Epithelial cell of proximal tubule (primary cell): ENCODE measurements around the gene TMEM220. TPM values are rescaled to one million over a fixed set of nuclear protein-coding genes. Genes with fewer than 3 reads are reported as not detected.
A peak's percentile ranks its signal among the peaks of the same experiment; 100 is the strongest.

Experiments
- DNase-seq: peaks from one replicate; pipeline ENCODE4 v3.0.0-alpha.2; 2011; ENCODE audit warnings: low read depth
- H3K4me3 ChIP-seq: 2 replicates; pipeline ENCODE4 v1.5.1; 2011; ENCODE audit warnings: low read depth, mild to moderate bottlenecking, low read length
- total RNA-seq: library from RNA; depleted of rRNA; stranded (reverse); fragments of >200 nt; gene quantifications from 2 replicates; pipeline ENCODE4 v1.2.3, GENCODE V29; 2015
- TF ChIP-seq, protein P1 (sequence below): conservative IDR thresholded peaks from 2 replicates; pipeline ENCODE4 v1.5.1; 2012; ENCODE audit warnings: low read depth, mild to moderate bottlenecking, low read length

The TMEM220 gene
- total RNA-seq, result 1.9 TPM in 1 of 2 replicates, not detected in the other

DNA sequence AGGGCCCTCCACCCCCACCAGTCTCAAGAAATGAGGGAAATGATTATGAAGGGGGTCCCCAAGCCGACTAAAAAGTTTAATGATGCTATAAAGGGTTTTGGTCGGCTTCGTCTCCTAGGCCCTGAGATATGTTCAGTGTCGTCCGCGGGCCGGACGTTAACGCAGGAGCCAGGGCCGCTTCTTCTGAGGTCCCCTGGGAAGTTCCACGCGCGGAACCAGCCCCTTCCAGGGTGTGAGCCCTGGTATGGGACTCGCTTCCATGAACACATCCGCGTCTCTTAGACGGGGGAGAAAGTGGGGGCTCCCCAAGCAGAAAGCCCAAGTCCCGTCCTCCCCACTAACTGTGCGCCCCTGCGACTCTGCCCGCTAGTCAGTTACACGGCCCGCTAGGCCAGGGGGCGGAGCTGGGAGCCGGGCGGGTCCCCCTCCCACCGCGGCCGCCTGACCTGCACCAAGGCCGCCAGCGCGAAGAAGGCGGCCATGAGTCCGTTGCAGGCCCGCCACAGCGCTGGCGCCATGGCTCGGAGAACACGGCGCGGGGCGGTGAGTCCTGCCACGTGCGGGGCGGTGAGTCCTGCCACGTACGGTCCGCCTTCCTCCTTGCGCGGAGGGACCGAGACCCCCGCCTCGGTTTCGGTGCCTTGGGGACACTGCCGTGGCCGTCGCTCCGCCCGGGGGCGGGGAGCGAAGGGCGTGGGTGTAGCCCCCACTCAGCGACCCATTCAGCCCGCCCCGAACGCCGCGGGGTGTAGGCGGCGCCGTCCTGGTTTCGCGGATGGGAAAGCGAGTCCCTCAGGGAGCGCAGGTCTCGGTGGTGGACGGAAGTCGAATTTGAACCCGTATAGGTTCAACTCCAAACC is at the start of gene TMEM220:
TSS of gene TMEM220 (minus strand) at position 690 of the 860 bp plus-strand sequence. CDS start at position 518, 172 bp downstream.
- TF ChIP-seq, protein P1, sequence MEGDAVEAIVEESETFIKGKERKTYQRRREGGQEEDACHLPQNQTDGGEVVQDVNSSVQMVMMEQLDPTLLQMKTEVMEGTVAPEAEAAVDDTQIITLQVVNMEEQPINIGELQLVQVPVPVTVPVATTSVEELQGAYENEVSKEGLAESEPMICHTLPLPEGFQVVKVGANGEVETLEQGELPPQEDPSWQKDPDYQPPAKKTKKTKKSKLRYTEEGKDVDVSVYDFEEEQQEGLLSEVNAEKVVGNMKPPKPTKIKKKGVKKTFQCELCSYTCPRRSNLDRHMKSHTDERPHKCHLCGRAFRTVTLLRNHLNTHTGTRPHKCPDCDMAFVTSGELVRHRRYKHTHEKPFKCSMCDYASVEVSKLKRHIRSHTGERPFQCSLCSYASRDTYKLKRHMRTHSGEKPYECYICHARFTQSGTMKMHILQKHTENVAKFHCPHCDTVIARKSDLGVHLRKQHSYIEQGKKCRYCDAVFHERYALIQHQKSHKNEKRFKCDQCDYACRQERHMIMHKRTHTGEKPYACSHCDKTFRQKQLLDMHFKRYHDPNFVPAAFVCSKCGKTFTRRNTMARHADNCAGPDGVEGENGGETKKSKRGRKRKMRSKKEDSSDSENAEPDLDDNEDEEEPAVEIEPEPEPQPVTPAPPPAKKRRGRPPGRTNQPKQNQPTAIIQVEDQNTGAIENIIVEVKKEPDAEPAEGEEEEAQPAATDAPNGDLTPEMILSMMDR, result no peak
- peak within 1 kb of the TSS; percentile 65 for H3K4me3 ChIP-seq
- peak; percentile 19 for DNase-seq

GRCh38 chr17:10779609-10780008 is 49.8 kb upstream of the TMEM220 start:
- TF ChIP-seq, protein P1, result no peak
- no peak overlapping the region for H3K4me3 ChIP-seq
- DNase-seq, result no peak

DNA sequence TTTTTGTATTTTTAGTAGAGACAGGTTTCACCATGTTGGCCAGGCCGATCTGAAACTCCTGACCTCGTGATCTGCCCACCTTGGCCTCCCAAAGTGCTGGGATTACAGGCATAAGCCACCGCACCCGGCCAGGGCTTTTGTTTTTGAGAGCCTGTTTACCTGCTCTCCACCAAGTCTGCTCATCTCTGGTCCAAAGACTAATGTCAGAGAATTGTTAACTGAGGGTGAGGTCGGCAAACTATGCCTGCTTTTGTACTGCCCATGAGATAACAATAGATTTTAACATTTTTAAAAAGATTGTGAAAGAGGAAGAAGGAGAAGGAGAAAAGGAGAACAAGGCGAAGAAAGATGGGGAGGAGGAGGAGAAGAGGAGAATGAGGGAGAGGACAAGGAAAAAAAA is 48.1 kb upstream of the TMEM220 start:
- no peak overlapping the region for H3K4me3 ChIP-seq
- TF ChIP-seq, protein P1, result no peak
- no peak for DNase-seq

DNA sequence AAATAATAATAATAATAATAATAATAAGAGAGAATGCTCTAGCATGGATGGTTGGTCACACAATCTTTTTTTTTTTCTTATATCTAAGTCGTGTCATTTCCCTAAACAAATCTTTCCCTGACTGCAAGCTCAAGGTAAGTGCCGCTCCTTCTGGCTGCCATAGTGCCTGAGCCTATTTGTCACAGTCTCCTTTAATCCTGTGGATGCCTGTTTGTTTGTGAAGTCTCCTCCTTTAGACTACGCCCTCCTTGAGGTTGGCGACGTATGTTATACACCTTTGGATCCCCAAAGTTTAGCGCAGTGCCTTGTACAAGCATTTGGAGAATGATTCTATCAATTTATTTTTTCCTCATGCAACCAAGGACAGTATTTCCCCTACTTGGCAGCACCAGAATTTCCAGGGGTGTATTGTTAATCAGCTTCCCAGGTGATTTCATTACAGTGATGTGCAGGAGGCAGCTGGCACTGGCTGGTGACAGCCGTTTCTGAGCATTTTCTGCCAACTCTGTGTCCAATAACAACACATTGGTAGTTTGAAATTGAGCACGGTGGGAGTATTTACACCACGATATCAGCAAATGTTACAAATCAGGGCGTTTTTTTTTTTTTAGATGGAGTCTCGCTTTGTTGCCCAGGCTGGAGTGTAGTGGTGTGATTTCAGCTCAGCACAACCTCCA is 47.4 kb upstream of the TMEM220 start:
- no peak for DNase-seq
- H3K4me3 ChIP-seq, result no peak overlapping the region
- TF ChIP-seq, protein P1, result no peak

DNA sequence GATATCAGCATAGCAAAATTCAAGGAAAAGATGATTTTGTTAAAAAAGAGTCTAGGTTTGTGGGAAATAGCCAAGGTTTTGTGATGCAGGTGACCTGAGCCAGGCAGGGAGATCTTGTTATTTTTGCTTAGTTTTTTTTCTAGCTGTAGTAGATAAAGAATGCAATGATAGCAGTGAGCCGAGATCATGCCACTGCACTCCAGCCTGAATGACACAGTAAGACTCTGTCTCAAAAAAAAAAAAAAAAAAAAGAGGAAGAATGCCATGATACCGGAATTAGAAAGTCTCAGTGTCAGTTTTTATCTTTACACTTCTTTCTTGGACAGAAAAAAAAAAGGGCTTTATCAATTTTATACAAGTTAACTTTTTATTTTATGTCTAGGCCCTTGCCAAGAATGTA is 46.6 kb upstream of the TMEM220 start:
- H3K4me3 ChIP-seq, result no peak overlapping the region
- DNase-seq, result no peak
- TF ChIP-seq, protein P1, result no peak

DNA sequence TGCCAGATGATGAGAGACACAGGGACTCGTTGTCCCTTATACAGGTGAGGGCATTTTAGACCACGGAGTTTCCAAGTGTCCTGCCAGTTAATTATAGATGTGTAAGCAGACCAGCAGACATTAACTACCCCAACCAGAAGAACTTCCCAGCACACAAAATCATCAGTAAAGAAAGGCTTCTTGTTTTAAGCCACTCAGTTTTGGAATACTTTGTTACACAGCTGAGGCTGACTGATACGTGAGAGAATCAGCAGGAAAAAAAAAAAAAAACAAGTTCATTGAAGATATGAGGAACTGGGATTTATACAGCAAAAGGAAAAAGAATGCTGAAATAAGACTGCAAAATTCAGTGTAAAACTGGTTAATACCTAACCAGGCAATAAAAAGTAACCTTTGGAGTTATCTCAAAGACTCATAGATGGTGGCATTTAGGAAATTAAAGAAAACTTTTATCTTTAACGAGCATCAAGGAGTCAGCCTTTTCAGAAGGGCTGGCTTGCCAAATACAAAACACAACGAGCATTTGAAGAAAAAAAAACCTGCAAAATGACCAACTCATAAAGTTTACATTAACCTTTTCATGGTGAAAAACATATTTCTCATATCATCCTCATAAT is 46.0 kb upstream of the TMEM220 start:
- H3K4me3 ChIP-seq, result no peak overlapping the region
- no peak for DNase-seq
- TF ChIP-seq, protein P1, result no peak
